ENCODE measurements around the gene JUNB.
A peak's percentile ranks its signal among the peaks of the same experiment; 100 is the strongest.

Gene JUNB

GRCh38 chr19:12788042-12788681 lies 3.1 kb upstream of the JUNB start:
- Histone ChIP-seq H3K9me3 (ENCODE audit: control insufficient read depth, low read length) (no peaks in the 10 kb centered on the region), H3K4ac (ENCODE audit: low read depth in 1 of 2, low read length in 2 of 2) (peak overlapping the region; percentile 90 to 95), H3K27ac (ENCODE audit: low read length, poor library complexity, severe bottlenecking) (peak overlapping the region; percentile 96), H3K18ac (ENCODE audit: low read depth in 1 of 2, low read length in 2 of 2) (peak overlapping the region; percentile 6 to 89), H3K23ac (ENCODE audit: low read length in 2 of 2) (no peak overlapping the region), H2BK12ac (ENCODE audit: low read length in 2 of 2) (peak overlapping the region; percentile 96 to 100), H2BK5ac (ENCODE audit: low read depth, low read length, poor library complexity, severe bottlenecking) (peak overlapping the region; percentile 74), H3K79me1 (replicated peaks; ENCODE audit: low read length, poor library complexity, severe bottlenecking) (no peaks in the 10 kb centered on the region), H2BK120ac (ENCODE audit: low read depth, low read length) (peak overlapping the region; percentile 59), H3K9ac (ENCODE audit: low read length) (peak overlapping the region; percentile 90), H2AFZ (ENCODE audit: low read depth, low read length) (peak overlapping the region; percentile 3), H3K4me2 (ENCODE audit: low read length, poor library complexity, severe bottlenecking) (peak overlapping the region; percentile 81), H3K36me3 (ENCODE audit: control insufficient read depth in 1 of 2, insufficient read depth in 2 of 2, low read depth in 1 of 2, low read length in 2 of 2) (peaks cover 0 to 3% of the 10 kb centered on the region in 2 experiments), H3K27me3 (ENCODE audit: control insufficient read depth in 1 of 2, insufficient read depth in 1 of 2, low read length in 2 of 2) (no peaks in the 10 kb centered on the region), H3K14ac (ENCODE audit: low read length in 2 of 2) (peak overlapping the region in 1 of 2 experiments; percentile 71), H4K8ac (ENCODE audit: low read length) (peak overlapping the region; percentile 84), H3K4me1 (ENCODE audit: control insufficient read depth, insufficient read depth, low read depth, low read length) (peaks cover 50% of the 10 kb centered on the region), H4K91ac (ENCODE audit: low read length) (peak overlapping the region; percentile 98), H2BK15ac (ENCODE audit: low read depth, poor library complexity, severe bottlenecking) (peak overlapping the region; percentile 83), H3K4me3 (ENCODE audit: insufficient read depth in 1 of 2, low read depth in 1 of 2, low read length in 2 of 2) (peak overlapping the region in 1 of 2 experiments; percentile 74), H2AK5ac (ENCODE audit: low read length, severe bottlenecking) (peak overlapping the region; percentile 86)
- 69% methylated on average over 3 of the region's 4 CpGs for WGBS
- peak; percentile 58 for DNase-seq

DNA sequence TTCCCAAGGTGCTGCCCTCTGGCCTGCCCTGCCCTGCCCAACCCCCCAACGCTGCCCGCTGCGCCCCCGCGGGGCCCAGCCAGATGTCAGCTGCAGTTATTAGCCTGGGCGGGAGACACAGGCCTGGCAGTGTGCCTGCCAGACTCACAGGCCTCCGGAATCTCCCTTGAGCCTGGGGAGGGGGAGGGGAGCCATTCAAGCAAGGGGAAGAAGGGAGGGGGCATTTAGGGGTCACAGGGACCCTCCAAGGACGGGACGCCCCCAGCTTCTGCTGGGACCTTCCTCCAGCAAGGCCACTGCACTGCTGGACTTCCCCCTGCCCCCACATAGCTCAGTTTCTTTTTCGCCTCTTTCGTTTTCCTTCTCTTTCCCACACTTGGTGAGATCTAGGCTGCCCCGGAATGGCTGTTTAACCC lies 2.6 kb upstream of the JUNB start:
- Histone ChIP-seq H2BK5ac (ENCODE audit: low read depth, low read length, poor library complexity, severe bottlenecking) (peak overlapping the region; percentile 74), H3K9me3 (ENCODE audit: control insufficient read depth, low read length) (no peaks in the 10 kb centered on the region), H2AFZ (ENCODE audit: low read depth, low read length) (peak overlapping the region; percentile 3), H3K14ac (ENCODE audit: low read length in 2 of 2) (no peak overlapping the region), H4K8ac (ENCODE audit: low read length) (peak overlapping the region; percentile 84), H3K4me2 (ENCODE audit: low read length, poor library complexity, severe bottlenecking) (peak overlapping the region; percentile 81), H2BK15ac (ENCODE audit: low read depth, poor library complexity, severe bottlenecking) (peak overlapping the region; percentile 83), H4K91ac (ENCODE audit: low read length) (peak overlapping the region; percentile 98), H3K4me1 (ENCODE audit: control insufficient read depth, insufficient read depth, low read depth, low read length) (peaks cover 45% of the 10 kb centered on the region), H3K18ac (ENCODE audit: low read depth in 1 of 2, low read length in 2 of 2) (peak overlapping the region; percentile 30 to 93), H3K9ac (ENCODE audit: low read length) (peak overlapping the region; percentile 90), H3K4me3 (ENCODE audit: insufficient read depth in 1 of 2, low read depth in 1 of 2, low read length in 2 of 2) (peak overlapping the region in 1 of 2 experiments; percentile 74), H2AK5ac (ENCODE audit: low read length, severe bottlenecking) (peak overlapping the region; percentile 86), H3K4ac (ENCODE audit: low read depth in 1 of 2, low read length in 2 of 2) (peak overlapping the region; percentile 90 to 95), H3K27ac (ENCODE audit: low read length, poor library complexity, severe bottlenecking) (peak overlapping the region; percentile 96), H2BK120ac (ENCODE audit: low read depth, low read length) (peak overlapping the region; percentile 59), H3K23ac (ENCODE audit: low read length in 2 of 2) (no peak overlapping the region), H3K27me3 (ENCODE audit: control insufficient read depth in 1 of 2, insufficient read depth in 1 of 2, low read length in 2 of 2) (no peaks in the 10 kb centered on the region), H3K79me1 (replicated peaks; ENCODE audit: low read length, poor library complexity, severe bottlenecking) (no peaks in the 10 kb centered on the region), H2BK12ac (ENCODE audit: low read length in 2 of 2) (peak overlapping the region; percentile 97 to 100), H3K36me3 (ENCODE audit: control insufficient read depth in 1 of 2, insufficient read depth in 2 of 2, low read depth in 1 of 2, low read length in 2 of 2) (peaks cover 0 to 3% of the 10 kb centered on the region in 2 experiments)
- 9% methylated on average over 7 of the region's 12 CpGs for WGBS
- DNase-seq: peak; percentile 88

- no peaks in the 10 kb centered on the region for H3K27me3 ChIP-seq (ENCODE audit: control insufficient read depth in 1 of 2, insufficient read depth in 1 of 2, low read length in 2 of 2)
- peak overlapping the region; percentile 98 for H4K91ac ChIP-seq (ENCODE audit: low read length)
- H2BK5ac ChIP-seq (ENCODE audit: low read depth, low read length, poor library complexity, severe bottlenecking): peak overlapping the region; percentile 84
- peak overlapping the region; percentile 11 to 97 for H2BK12ac ChIP-seq (ENCODE audit: low read length in 2 of 2)
- peaks cover 0 to 3% of the 10 kb centered on the region in 2 experiments for H3K36me3 ChIP-seq (ENCODE audit: control insufficient read depth in 1 of 2, insufficient read depth in 2 of 2, low read depth in 1 of 2, low read length in 2 of 2)
- H3K4me2 ChIP-seq (ENCODE audit: low read length, poor library complexity, severe bottlenecking): peak overlapping the region; percentile 81
- H3K14ac ChIP-seq (ENCODE audit: low read length in 2 of 2): peak overlapping the region; percentile 44 to 47
- peak overlapping the region; percentile 50 to 99 for H3K4me3 ChIP-seq (ENCODE audit: insufficient read depth in 1 of 2, low read depth in 1 of 2, low read length in 2 of 2)
- peak overlapping the region; percentile 18 for H2BK15ac ChIP-seq (ENCODE audit: low read depth, poor library complexity, severe bottlenecking)
- peak overlapping the region; percentile 60 for H2AK5ac ChIP-seq (ENCODE audit: low read length, severe bottlenecking)
- no peak overlapping the region for H2AFZ ChIP-seq (ENCODE audit: low read depth, low read length)
- H3K9me3 ChIP-seq (ENCODE audit: control insufficient read depth, low read length): no peaks in the 10 kb centered on the region
- peak overlapping the region; percentile 81 for H4K8ac ChIP-seq (ENCODE audit: low read length)
- DNase-seq: peak; percentile 67
- peak overlapping the region; percentile 80 to 90 for H3K4ac ChIP-seq (ENCODE audit: low read depth in 1 of 2, low read length in 2 of 2)
- H3K79me1 ChIP-seq (replicated peaks; ENCODE audit: low read length, poor library complexity, severe bottlenecking): no peaks in the 10 kb centered on the region
- H3K23ac ChIP-seq (ENCODE audit: low read length in 2 of 2): peak overlapping the region in 1 of 2 experiments; percentile 14
- WGBS: 4% methylated on average over 42 of the region's 46 CpGs
- H3K9ac ChIP-seq (ENCODE audit: low read length): peak overlapping the region; percentile 90
- peaks cover 43% of the 10 kb centered on the region for H3K4me1 ChIP-seq (ENCODE audit: control insufficient read depth, insufficient read depth, low read depth, low read length)
- peak overlapping the region; percentile 100 for H2BK120ac ChIP-seq (ENCODE audit: low read depth, low read length)
- peak overlapping the region; percentile 30 to 93 for H3K18ac ChIP-seq (ENCODE audit: low read depth in 1 of 2, low read length in 2 of 2)
- H3K27ac ChIP-seq (ENCODE audit: low read length, poor library complexity, severe bottlenecking): peak overlapping the region; percentile 96
These were observed 2.0 kb upstream of the JUNB start for GRCh38 chr19:12789098-12789903.

Data from mesenchymal stem cell (in vitro differentiated cells and primary cell).